Measurements from ENCODE around the gene MACROD2.
A peak's percentile ranks its signal among the peaks of the same experiment; 100 is the strongest.

MACROD2 gene

DNA sequence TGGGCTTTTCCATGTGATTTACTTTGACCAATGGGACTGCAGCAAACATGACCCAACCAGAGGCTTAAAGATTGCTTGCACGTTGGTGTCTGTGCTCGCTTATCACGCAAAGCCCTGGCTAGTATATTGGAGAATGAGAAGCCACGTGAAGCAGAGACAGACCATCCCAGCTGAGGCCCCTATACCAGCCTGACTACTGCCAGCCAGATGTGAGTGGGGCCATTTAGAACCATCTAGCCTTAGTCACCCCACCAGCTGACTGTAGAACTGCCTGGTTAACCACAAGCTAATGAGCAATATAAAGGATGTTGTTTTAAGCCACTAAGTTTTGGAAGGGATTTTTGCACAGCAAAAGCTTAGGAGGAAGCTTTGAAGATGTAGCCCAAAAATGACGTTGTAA lies 74.5 kb downstream of the MACROD2 start:
- no peak for DNase-seq (ENCODE audit: low read depth)
- TF ChIP-seq, protein P1, sequence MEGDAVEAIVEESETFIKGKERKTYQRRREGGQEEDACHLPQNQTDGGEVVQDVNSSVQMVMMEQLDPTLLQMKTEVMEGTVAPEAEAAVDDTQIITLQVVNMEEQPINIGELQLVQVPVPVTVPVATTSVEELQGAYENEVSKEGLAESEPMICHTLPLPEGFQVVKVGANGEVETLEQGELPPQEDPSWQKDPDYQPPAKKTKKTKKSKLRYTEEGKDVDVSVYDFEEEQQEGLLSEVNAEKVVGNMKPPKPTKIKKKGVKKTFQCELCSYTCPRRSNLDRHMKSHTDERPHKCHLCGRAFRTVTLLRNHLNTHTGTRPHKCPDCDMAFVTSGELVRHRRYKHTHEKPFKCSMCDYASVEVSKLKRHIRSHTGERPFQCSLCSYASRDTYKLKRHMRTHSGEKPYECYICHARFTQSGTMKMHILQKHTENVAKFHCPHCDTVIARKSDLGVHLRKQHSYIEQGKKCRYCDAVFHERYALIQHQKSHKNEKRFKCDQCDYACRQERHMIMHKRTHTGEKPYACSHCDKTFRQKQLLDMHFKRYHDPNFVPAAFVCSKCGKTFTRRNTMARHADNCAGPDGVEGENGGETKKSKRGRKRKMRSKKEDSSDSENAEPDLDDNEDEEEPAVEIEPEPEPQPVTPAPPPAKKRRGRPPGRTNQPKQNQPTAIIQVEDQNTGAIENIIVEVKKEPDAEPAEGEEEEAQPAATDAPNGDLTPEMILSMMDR (conservative IDR thresholded peaks at IDR 0.05; ENCODE audit: low read depth, low read length) = no peak
- no peak overlapping the region for H3K4me3 ChIP-seq (ENCODE audit: low read length)

DNA sequence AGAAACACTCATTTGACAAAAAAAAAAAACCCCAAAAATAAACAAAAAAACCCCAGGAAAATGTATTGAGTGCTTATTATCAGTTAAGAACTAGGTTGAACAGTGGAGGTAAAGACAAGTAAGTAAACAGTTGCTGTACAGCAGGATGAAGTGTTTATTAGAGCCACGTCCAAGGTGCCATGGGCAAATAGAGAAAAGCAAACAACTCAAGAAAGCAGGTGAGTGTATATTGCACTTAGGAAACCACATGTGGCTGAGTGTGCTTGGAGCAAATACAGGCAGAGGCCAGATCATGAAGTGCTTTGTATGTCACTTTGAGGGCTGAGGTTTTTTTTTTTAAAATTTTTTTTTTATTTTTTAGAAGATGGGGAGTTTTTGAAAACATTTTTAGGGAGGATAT lies 98.3 kb downstream of the MACROD2 start:
- TF ChIP-seq, protein P1 (conservative IDR thresholded peaks at IDR 0.05; ENCODE audit: low read depth, low read length) = no peak
- DNase-seq (ENCODE audit: low read depth) = no peak
- no peak overlapping the region for H3K4me3 ChIP-seq (ENCODE audit: low read length)

DNA sequence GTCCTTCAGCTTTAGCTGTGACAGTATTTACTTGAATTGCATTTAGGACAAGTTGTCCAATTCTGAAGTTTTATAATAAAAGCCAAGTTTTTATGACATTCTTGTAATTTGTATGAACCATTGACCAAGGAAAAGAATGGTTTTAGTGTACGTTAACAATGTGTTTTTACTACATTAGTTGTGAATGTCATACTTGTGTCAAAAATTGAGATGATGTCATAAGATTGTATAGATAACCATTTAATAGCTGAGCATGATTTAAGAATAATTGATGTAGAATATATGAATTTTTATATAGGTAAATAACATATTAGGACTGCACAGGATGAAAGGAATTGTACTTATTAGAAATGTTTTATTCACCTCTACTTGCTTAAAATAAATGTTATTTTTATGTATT lies 102.9 kb downstream of the MACROD2 start:
- H3K4me3 ChIP-seq (ENCODE audit: low read length) = no peak overlapping the region
- TF ChIP-seq, protein P1 (conservative IDR thresholded peaks at IDR 0.05; ENCODE audit: low read depth, low read length) = no peak
- DNase-seq (ENCODE audit: low read depth) = no peak

DNA sequence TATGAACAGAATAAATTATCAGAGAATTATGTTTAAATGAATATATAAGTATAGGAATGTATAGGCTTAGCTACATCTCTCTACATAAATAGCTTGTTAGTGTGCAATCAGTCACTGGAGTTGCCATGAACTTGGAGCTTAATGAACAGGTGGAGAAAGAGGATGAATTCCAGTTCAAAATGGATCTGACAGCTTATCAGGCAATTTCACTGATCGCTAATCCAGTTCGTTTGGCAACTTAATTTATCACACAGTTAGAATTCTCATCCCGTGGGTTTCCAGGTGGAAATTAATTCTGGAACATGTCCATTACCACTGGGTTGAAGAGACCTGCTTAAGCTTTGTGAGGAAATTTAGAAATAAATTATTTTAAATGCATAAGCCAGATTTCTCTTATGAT lies 118.1 kb downstream of the MACROD2 start:
- DNase-seq (ENCODE audit: low read depth) = no peak
- H3K4me3 ChIP-seq (ENCODE audit: low read length) = no peak overlapping the region
- TF ChIP-seq, protein P1 (conservative IDR thresholded peaks at IDR 0.05; ENCODE audit: low read depth, low read length) = no peak

DNA sequence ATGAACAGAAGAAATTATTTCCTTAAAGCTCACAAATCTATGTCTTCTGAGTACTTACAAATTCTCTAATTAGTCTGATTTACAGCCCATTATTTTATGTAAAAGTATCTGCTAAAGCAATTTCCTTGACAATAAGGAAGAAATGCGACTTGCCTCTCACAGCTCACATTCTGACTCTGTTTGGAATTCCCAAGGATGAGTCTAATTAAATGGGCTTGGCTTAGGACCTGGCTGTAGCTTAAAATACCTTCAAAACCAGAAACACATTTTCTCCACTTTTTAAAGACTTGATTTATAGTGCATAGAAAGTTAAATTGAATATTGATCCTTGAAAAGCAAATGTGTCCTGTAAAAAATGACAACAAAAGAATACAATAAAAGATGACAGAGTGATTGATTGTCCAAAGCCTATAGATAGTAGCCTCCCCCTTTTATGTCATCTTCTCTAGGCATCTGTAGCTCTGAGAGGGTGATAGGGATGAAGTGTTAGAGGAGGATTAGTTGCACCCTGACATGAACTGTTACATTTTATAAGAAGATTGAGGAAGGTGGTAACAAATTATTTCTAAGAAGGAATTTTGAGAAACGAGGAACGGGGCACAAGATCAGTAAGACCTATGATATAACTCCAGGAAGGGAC lies 118.9 kb downstream of the MACROD2 start:
- DNase-seq (ENCODE audit: low read depth) = no peak
- H3K4me3 ChIP-seq (ENCODE audit: low read length) = no peak overlapping the region
- TF ChIP-seq, protein P1 (conservative IDR thresholded peaks at IDR 0.05; ENCODE audit: low read depth, low read length) = no peak

DNA sequence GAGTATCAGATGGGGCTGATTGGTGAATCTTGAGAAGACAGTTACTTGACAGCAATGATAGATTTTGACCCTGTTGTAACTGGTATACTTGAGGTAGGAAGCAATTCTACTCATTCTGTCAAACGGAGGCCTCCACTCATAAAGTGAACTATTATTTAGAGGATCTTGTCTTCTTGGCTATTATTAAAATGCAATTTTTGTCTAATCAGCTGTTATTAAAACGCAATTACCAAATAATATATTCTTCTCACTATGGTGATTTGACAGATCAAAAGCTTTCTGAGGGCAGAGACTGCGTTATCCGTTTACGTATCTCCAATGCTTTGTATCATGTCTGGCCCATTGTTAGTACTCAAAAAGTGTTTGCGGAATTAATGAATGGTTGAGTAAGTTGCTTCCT lies 120.7 kb downstream of the MACROD2 start:
- H3K4me3 ChIP-seq (ENCODE audit: low read length) = no peak overlapping the region
- TF ChIP-seq, protein P1 (conservative IDR thresholded peaks at IDR 0.05; ENCODE audit: low read depth, low read length) = no peak
- no peak for DNase-seq (ENCODE audit: low read depth)

DNA sequence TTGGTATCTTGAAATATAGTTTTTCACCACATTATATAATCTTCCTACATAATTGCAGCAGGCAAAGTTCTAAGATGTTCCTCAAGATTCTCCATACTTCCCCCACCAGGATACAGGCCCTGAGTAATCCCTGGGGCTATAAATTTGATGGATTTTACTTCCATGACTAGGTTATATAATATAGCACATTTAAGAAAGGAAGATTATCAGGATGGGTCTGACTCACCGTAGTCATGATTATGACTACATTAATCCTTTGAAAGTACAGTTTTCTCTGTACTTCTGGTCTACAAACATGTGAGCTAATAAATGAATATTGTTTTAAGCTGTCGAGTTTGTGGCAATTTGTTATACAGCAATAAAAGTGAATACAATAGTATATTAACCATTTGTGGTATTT lies 122.5 kb downstream of the MACROD2 start:
- TF ChIP-seq, protein P1 (conservative IDR thresholded peaks at IDR 0.05; ENCODE audit: low read depth, low read length) = no peak
- H3K4me3 ChIP-seq (ENCODE audit: low read length) = no peak overlapping the region
- DNase-seq (ENCODE audit: low read depth) = peak; percentile 9

Data from retinal pigment epithelial cell (primary cell).